GM13977 (cell line): ENCODE data around the gene PISD.
"Not testable (repeated sequence)": the region's sequence is repeated elsewhere in the genome, so short reads cannot be mapped to it uniquely, and the experiment has no call there.

ENCODE experiments used
- DNase-seq: peaks from one replicate; pipeline ENCODE4 v3.0.0; 2012; ENCODE audit warnings: low spot score
- CTCF ChIP-seq: IDR thresholded peaks from 2 replicates; pipeline ENCODE4 v1.5.1; 2012; ENCODE audit warnings: mild to moderate bottlenecking, control low read depth; ENCODE audit not compliant: insufficient read depth; ENCODE audit errors: extremely low read depth, missing control alignments
- in situ Hi-C: fragments of 300-500 bp; cut with MboI; formaldehyde crosslinking; loops from one replicate; pipeline ENCODE4 v1.12.0; 2022; ENCODE audit warnings: low sequenced_read_pairs, low pct_unique_long_range_greater_than_20kb, mixed read lengths, inconsistent platforms; ENCODE audit not compliant: unreplicated experiment

Gene PISD

GRCh38 chr22:31602259-31602952 lies 59.6 kb downstream of the PISD start:
- in situ Hi-C loops = no loop called here
- DNase-seq = no peak
- no peak for TF ChIP-seq CTCF

GRCh38 chr22:31595271-31595670 lies 66.7 kb downstream of the PISD start:
- TF ChIP-seq CTCF = no peak
- no peak for DNase-seq
- in situ Hi-C loops = no loop called here

DNA sequence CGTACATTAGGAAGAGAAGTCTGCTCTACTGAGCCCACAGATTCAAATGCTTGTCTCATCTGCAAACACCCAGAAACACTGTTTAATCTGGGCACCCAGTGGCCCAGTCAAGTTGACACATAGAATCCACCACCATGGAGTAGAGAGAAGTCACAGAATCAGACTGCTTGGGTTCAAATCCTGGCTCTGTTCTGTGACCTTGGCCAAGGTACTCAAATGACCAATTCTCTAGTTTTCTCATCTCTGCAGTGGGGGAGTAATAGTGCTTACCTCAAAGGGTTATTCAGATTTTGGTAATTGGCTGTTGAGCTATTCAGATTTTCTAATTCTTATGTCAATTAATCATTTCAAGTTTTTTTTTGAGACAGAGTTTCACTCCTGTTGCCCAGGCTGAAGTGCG lies 71.9 kb downstream of the PISD start:
- in situ Hi-C loops, DNase-seq: not testable (repeated sequence)

- DNase-seq = no peak
- in situ Hi-C loops = no loop called here
- no peak for TF ChIP-seq CTCF
Observed at GRCh38 chr22:31588970-31589675, 72.9 kb downstream of the PISD start.

DNA sequence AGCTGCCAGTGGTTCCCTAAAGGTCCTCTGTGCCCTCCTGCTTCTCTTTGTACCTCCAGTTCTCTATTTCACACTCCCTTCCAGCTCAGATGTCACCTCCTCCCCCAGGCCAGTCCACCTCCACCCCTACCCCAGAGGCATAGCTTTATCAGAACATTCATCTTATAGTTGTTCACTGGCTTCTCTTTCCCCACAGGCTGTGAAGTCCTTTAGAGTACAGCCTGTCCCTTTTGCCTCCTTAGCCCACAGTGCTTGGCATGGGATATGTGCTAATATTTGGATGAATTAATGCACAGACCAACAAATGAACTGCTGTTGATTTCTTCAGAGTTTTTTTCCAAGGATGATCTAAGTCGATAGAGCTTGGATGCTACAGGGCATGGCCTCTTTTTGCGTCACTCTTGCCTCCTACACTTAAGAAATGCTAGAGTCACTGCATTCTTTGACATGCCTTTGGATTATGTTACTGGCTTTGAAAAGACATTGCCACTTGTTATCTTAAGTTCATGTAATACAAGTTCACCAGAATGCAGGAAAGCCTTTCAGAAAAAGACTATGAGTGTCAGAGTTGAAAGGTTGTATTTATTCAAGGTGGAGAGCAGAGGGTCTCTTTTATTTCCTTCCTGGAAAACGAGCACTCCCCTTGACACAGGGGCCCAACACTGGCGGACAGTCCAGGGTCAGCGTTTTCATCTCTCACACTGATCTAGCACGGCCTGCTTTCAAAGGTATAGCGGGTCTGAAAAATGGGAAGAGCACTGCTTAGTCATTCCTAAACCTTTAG lies 75.7 kb downstream of the PISD start:
- in situ Hi-C loops = no loop called here
- TF ChIP-seq CTCF = no peak
- DNase-seq = no peak

GRCh38 chr22:31585161-31585859 lies 76.7 kb downstream of the PISD start:
- no peak for TF ChIP-seq CTCF
- in situ Hi-C loops = no loop called here
- DNase-seq = no peak

DNA sequence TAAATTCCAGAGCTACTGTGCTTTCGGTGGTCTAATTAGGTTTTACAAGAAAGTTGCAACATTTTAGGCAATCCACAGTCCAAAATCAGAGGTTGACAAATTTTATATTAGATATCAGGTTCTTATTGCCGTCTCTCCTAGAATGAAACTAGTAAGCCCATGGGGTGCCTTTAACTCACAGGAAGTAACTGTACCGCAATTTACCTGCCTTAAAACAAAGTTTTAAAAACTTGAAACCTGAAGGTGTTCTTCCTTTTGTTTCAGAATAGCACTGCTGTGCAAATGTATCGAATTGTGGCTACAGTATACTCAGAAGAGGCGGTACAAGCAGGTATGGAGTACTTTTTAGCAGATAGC lies 77.2 kb downstream of the PISD start:
- no peak for TF ChIP-seq CTCF
- no peak for DNase-seq
- in situ Hi-C loops = no loop called here
